PFSK-1 (cell line): ENCODE results near the gene RNF141.

Source experiments
- POLR2AphosphoS5 ChIP-seq: IDR thresholded peaks from 2 replicates; pipeline ENCODE4 v1.6.1; 2012; ENCODE audit warnings: low read depth, mild to moderate bottlenecking, control low read depth, low read length, moderate library complexity
- SIN3A ChIP-seq: IDR thresholded peaks from 2 replicates; pipeline ENCODE4 v1.6.1; 2012; ENCODE audit warnings: mild to moderate bottlenecking, low read length, moderate library complexity, borderline replicate concordance; ENCODE audit not compliant: insufficient read depth
- TF ChIP-seq, protein P1 (sequence below), 2 experiments: IDR thresholded peaks; 2 replicates each; pipeline versions ENCODE4 v1.6.1 to v1.8.0; 2011 to 2012; ENCODE audit warnings: low read depth in 2 of 2, low read length in 2 of 2, control low read depth in 1 of 2, inconsistent platforms in 1 of 2, mild to moderate bottlenecking in 1 of 2, moderate library complexity in 1 of 2; ENCODE audit not compliant: insufficient read depth in 1 of 2

DNA sequence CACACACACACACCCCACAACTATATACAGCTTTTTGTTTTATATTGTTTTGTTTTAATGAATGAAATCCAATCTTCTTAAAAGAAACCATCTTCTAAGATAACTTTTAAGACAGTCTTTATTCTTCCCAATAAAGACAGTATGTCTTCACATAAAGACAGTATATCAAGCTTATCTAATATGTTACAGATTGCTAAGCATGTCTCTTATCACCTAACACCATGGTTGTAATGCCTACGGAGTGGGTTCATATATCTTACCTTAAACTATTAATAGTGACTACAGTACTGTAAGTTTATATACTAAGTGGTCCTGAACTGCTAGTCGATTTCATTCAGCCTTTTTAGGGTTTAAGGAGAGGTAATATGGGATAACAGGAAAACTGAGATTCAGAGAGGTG, 8.5 kb downstream of the RNF141 start:
- TF ChIP-seq POLR2AphosphoS5, result no peak
- TF ChIP-seq, protein P1, sequence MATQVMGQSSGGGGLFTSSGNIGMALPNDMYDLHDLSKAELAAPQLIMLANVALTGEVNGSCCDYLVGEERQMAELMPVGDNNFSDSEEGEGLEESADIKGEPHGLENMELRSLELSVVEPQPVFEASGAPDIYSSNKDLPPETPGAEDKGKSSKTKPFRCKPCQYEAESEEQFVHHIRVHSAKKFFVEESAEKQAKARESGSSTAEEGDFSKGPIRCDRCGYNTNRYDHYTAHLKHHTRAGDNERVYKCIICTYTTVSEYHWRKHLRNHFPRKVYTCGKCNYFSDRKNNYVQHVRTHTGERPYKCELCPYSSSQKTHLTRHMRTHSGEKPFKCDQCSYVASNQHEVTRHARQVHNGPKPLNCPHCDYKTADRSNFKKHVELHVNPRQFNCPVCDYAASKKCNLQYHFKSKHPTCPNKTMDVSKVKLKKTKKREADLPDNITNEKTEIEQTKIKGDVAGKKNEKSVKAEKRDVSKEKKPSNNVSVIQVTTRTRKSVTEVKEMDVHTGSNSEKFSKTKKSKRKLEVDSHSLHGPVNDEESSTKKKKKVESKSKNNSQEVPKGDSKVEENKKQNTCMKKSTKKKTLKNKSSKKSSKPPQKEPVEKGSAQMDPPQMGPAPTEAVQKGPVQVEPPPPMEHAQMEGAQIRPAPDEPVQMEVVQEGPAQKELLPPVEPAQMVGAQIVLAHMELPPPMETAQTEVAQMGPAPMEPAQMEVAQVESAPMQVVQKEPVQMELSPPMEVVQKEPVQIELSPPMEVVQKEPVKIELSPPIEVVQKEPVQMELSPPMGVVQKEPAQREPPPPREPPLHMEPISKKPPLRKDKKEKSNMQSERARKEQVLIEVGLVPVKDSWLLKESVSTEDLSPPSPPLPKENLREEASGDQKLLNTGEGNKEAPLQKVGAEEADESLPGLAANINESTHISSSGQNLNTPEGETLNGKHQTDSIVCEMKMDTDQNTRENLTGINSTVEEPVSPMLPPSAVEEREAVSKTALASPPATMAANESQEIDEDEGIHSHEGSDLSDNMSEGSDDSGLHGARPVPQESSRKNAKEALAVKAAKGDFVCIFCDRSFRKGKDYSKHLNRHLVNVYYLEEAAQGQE (IDR thresholded peaks at IDR 0.05; ENCODE audit: insufficient read depth in 1 of 2, low read depth in 2 of 2, low read length in 2 of 2), result no peak
- TF ChIP-seq SIN3A, result no peak
